ENCODE results near the gene OBSCN.

OBSCN gene

DNA sequence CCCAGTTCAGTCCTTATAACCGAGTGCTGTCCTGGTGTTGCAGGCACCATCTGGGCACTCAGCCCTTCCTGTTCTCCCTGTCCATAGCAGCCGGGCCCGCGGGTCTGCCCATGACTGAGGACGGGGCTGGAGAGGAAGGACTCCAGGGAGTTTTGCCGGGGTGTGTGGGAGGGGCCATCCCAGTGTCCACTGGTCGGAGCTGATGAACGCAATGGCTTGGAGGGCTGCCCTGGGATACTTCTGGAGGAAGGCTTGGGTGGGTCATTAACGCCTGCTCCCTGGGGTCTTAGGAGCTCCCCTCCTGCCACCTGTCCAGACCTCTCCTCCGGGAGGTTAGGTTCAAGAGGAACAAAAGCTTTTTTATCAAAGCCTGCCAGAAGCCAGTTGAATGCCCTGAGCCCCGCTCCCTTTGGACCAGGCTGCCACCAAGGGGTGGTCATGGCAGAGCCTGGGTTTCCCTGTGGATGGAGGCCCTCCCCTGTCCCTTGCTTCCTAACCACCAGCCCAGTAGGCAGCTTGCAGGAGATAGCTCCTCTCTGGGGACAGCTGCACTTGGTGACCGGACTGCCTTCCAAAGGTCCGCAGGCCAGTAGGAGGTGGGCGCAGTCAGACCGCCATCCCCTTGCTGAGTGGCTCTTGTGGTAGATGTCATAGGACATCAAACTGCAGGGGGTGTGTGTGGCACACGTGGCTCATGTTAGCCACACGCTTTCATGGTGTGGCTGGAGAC lies 137.5 kb downstream of the OBSCN start:
- TF ChIP-seq, protein P1, sequence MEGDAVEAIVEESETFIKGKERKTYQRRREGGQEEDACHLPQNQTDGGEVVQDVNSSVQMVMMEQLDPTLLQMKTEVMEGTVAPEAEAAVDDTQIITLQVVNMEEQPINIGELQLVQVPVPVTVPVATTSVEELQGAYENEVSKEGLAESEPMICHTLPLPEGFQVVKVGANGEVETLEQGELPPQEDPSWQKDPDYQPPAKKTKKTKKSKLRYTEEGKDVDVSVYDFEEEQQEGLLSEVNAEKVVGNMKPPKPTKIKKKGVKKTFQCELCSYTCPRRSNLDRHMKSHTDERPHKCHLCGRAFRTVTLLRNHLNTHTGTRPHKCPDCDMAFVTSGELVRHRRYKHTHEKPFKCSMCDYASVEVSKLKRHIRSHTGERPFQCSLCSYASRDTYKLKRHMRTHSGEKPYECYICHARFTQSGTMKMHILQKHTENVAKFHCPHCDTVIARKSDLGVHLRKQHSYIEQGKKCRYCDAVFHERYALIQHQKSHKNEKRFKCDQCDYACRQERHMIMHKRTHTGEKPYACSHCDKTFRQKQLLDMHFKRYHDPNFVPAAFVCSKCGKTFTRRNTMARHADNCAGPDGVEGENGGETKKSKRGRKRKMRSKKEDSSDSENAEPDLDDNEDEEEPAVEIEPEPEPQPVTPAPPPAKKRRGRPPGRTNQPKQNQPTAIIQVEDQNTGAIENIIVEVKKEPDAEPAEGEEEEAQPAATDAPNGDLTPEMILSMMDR (conservative IDR thresholded peaks at IDR 0.05), result no peak
- no peak overlapping the region for H3K27ac ChIP-seq

DNA sequence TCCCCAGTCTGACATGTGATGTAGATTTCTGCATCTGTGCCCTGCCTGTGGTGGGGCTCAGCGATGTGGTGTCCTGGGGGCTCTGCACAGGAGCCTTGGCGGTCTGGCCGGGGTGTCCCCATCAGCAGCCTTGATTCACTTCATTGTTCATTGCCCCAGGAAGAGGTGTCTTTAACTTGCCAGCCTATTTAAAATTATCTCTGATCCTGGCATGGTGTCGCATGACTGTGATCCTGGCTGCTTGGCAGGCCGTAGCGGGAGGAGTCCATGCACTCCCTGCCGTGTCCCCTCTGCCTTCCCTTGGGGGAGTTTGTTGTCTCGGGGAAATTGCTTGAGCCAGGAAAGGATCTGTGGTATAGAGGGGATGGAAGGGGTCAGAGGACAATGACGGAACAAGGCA lies 138.9 kb downstream of the OBSCN start:
- TF ChIP-seq, protein P1 (conservative IDR thresholded peaks at IDR 0.05), result no peak
- H3K27ac ChIP-seq, result no peak overlapping the region

GRCh38 chr1:228347181-228347580 lies 139.3 kb downstream of the OBSCN start:
- no peak overlapping the region for H3K27ac ChIP-seq
- TF ChIP-seq, protein P1 (conservative IDR thresholded peaks at IDR 0.05), result no peak

DNA sequence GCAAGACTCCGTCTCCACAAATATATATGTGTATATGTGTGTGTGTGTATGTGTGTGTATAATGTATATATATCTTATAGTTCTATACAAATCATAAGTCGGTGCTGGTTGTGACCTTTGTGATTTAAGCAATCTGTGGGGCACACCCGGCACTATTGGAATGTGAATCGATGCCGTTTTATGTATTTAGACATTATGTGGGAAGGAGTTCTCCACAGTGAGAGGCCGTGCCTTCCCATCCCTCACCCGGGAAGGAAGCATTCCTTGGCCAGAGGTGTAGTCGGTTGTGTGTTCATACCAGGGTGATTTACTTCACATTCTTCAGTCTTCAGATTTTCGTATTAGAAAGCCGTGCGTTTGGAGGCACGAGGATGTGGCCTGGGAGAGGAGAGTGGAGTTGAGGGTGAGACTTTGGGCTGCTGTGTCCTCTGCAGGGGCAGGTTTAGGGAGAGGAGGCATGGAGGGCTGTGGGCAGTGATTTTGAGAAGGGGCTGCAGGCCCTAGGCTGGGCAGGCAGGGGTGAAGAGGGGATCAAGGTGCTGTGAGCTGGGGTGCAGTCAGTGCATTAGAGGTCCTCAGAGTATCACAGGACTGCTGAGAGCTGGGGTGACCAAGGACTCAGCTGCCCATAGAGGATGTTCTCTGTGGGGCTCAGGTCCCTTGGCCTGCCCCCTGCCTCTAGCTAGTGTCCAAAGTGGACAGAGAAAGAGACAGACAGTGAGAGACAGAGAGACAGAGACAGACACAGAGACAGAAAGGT lies 141.0 kb downstream of the OBSCN start:
- TF ChIP-seq, protein P1 (conservative IDR thresholded peaks at IDR 0.05), result no peak
- no peak overlapping the region for H3K27ac ChIP-seq

DNA sequence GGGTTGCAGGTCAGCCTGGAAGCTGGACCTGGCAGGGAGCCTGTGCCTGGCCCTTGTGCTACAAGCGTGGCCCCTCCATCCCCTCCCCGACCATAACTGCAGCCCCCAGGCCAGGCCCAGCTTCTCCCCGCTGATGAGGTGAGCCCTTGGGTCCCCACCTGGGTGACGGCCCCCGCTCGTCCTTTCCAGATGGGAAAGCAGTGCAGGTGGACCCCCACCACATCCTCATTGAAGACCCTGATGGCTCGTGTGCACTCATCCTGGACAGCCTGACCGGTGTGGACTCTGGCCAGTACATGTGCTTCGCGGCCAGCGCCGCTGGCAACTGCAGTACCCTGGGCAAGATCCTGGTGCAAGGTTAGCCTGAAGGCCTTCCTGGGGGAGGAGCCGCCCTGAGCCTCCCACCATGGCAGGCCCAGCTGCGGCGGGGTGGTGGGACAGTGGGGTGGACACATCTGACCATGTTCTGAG lies 141.9 kb downstream of the OBSCN start:
- TF ChIP-seq, protein P1 (conservative IDR thresholded peaks at IDR 0.05), result no peak
- no peak overlapping the region for H3K27ac ChIP-seq

GRCh38 chr1:228350179-228350742 lies 142.4 kb downstream of the OBSCN start:
- no peak overlapping the region for H3K27ac ChIP-seq
- TF ChIP-seq, protein P1 (conservative IDR thresholded peaks at IDR 0.05), result no peak

Measured in VCaP (cell line).